OCI-LY7 (cell line): Measurements from ENCODE around the gene TSPAN11. TPM values are rescaled to one million over a fixed set of nuclear protein-coding genes. Genes with fewer than 3 reads are reported as not detected.

ENCODE experiments used
- BruUV-seq: library from RNA; stranded (reverse); fragments of 400-500 nt; replicated peaks from 2 replicates; lab custom pipeline; 2021; lab: Mats Ljungman, UMichigan
- CTCF ChIA-PET: fragments of 300-600 bp; sonication (Branson Sonifier 250); formaldehyde crosslinking; loops from one replicate; lab custom pipeline; 2022; ENCODE audit warnings: antibody characterized with exemption; ENCODE audit not compliant: unreplicated experiment; lab: Charles Lee
- POLR2A ChIA-PET: fragments of 300-600 bp; sonication (Branson Sonifier 250); formaldehyde crosslinking; loops from one replicate; lab custom pipeline; 2022; ENCODE audit warnings: antibody characterized with exemption; lab: Charles Lee
- DNase-seq: peaks from one replicate; pipeline ENCODE4 v3.0.0-alpha.2; 2015; ENCODE audit warnings: low spot score
- H2AFZ ChIP-seq: fragments of 200-600 bp; sonication (generic), shearing (Covaris generic); 2 replicates; pipeline ENCODE4 v1.6.1; 2014; ENCODE audit warnings: mild to moderate bottlenecking, antibody characterized with exemption, low read length, moderate library complexity
- H3K27ac ChIP-seq: fragments of 200-600 bp; sonication (generic); 2 replicates; pipeline ENCODE4 v1.5.1; 2014; ENCODE audit warnings: mixed run types, low read depth, mild to moderate bottlenecking, moderate library complexity, low read length, inconsistent platforms; ENCODE audit not compliant: poor library complexity, severe bottlenecking
- H3K36me3 ChIP-seq: fragments of 200-600 bp; sonication (generic); 2 replicates; pipeline ENCODE4 v1.6.1; 2014; ENCODE audit warnings: mild to moderate bottlenecking, antibody characterized with exemption, low read length, moderate library complexity, mixed read lengths; ENCODE audit not compliant: insufficient read depth
- H3K4me1 ChIP-seq: fragments of 200-600 bp; sonication (generic); 2 replicates; pipeline ENCODE4 v1.5.1; 2014; ENCODE audit warnings: mild to moderate bottlenecking, low read length; ENCODE audit not compliant: insufficient read depth, poor library complexity, severe bottlenecking
- H3K4me2 ChIP-seq: fragments of 200-600 bp; sonication (generic); 2 replicates; pipeline ENCODE4 v1.6.1; 2014; ENCODE audit warnings: mild to moderate bottlenecking, low read length
- H3K4me3 ChIP-seq: fragments of 200-600 bp; sonication (generic); 2 replicates; pipeline ENCODE4 v1.5.1; 2014; ENCODE audit warnings: mild to moderate bottlenecking, low read depth, low read length; ENCODE audit not compliant: poor library complexity, severe bottlenecking
- H3K79me2 ChIP-seq: fragments of 200-600 bp; sonication (generic); 2 replicates; pipeline ENCODE4 v1.6.1; 2016; ENCODE audit warnings: low read depth, mild to moderate bottlenecking, low read length, moderate library complexity, mixed read lengths; ENCODE audit not compliant: insufficient read depth
- H3K9me2 ChIP-seq: fragments of 200-600 bp; sonication (generic); 2 replicates; pipeline ENCODE4 v1.6.1; 2016; ENCODE audit warnings: mild to moderate bottlenecking, low read length, mixed read lengths; ENCODE audit not compliant: insufficient read depth
- H3K9me3 ChIP-seq: fragments of 200-600 bp; sonication (generic); 2 replicates; pipeline ENCODE4 v1.6.1; 2014; ENCODE audit warnings: mild to moderate bottlenecking, mixed run types, low read length, mixed read lengths
- H4K20me1 ChIP-seq: fragments of 200-600 bp; sonication (generic); 2 replicates; pipeline ENCODE4 v1.6.1; 2014; ENCODE audit warnings: mild to moderate bottlenecking, antibody characterized with exemption, low read length, moderate library complexity, mixed read lengths; ENCODE audit not compliant: insufficient read depth
- CTCF ChIP-seq: fragments of 200-600 bp; sonication (generic); conservative IDR thresholded peaks from 2 replicates; pipeline ENCODE4 v1.5.1; 2014; ENCODE audit warnings: mild to moderate bottlenecking, antibody characterized with exemption, low read length, moderate library complexity, mixed read lengths
- EZH2phosphoT487 ChIP-seq: fragments of 200-600 bp; sonication (generic); IDR thresholded peaks from 2 replicates; pipeline ENCODE4 v1.6.1; 2018; ENCODE audit warnings: low read depth, borderline replicate concordance, mild to moderate bottlenecking, mixed run types, antibody characterized with exemption, low read length, moderate library complexity, mixed read lengths
- intact Hi-C: fragments of 100-400 bp; cut with micrococcal nuclease; formaldehyde crosslinking; loops from one replicate; pipeline ENCODE4 v1.10.0; 2022; ENCODE audit not compliant: unreplicated experiment
- total RNA-seq, 2 experiments: library from RNA; depleted of rRNA in 1 of 2; stranded (reverse); fragments of >200 nt in 1 of 2; shearing (Covaris generic) in 1 of 2; gene quantifications; 2 replicates each; pipeline ENCODE4 v1.2.3, GENCODE V29; 2014 to 2022

TSPAN11 gene
- total RNA-seq, 2 experiments from 2014 or later = not detected

GRCh38 chr12:30962047-30962446 lies 35.5 kb downstream of the TSPAN11 start:
- ChIA-PET POLR2A (interaction anchor here (0.5 kb wide), 1 partner anchor 378 kb away, joined by 3 read pairs; no protein-coding TSS in a partner anchor), CTCF (no interaction called here)
- Histone ChIP-seq H3K9me2 (no peaks in the 10 kb centered on the region), H3K27ac (no peak overlapping the region), H4K20me1 (no peaks in the 10 kb centered on the region), H3K4me3 (no peak overlapping the region), H3K36me3 (no peaks in the 10 kb centered on the region), H3K4me1 (no peaks in the 10 kb centered on the region), H3K9me3 (no peaks in the 10 kb centered on the region), H3K79me2 (no peaks in the 10 kb centered on the region), H3K4me2 (no peak overlapping the region), H2AFZ (no peak overlapping the region)
- no TSS peak for BruUV-seq
- DNase-seq = no peak
- TF ChIP-seq EZH2phosphoT487 (no peak), CTCF (no peak)
- intact Hi-C loops = no loop called here

DNA sequence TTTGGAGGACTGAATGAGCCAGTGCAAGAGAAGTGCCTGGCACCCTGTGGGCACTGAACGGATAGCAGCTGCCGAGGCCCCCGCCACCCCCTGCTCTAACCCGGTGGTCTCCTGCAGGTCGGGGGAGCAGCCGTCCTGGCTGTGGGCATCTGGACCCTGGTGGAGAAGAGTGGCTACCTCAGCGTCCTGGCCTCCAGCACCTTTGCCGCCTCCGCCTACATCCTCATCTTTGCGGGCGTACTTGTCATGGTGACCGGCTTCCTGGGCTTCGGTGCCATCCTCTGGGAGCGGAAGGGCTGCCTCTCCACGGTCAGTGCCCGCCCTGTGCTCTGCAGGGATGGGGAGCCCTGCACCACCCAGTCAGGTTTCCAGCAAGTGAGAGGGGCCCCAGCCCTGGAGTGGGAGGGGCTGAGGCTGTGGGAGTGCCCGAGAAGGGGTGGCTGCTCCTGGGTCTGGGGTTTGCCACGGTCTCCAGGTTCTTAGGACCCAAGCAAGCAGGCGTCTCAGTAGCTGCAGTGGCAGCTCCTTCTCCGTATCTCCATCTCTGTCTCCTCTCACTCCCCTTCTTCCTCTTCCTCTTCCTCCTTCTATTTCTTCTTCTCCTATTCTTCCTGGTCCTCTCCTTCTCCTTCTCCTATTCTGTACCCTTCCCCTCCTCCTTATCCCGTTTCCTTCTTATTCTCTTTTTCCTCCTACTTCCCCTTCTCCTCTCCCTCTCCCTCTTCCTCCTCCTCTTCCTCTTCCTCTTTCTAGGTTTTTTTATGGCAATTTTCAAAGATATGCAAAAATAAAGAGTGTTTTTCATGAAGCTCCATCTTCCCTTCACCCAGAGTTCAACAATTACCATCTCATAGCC lies 37.4 kb downstream of the TSPAN11 start:
- TF ChIP-seq CTCF (no peak), EZH2phosphoT487 (no peak)
- no peak overlapping the region for H2AFZ ChIP-seq
- H3K4me3 ChIP-seq = no peak overlapping the region
- intact Hi-C loops = no loop called here
- CTCF ChIA-PET = no interaction called here
- BruUV-seq = no TSS peak
- POLR2A ChIA-PET = interaction anchor here (0.7 kb wide), 1 partner anchor 1467 kb away, joined by 3 read pairs; no protein-coding TSS in a partner anchor
- no peaks in the 10 kb centered on the region for H3K36me3 ChIP-seq
- H3K4me1 ChIP-seq = no peaks in the 10 kb centered on the region
- H3K79me2 ChIP-seq = no peaks in the 10 kb centered on the region
- H4K20me1 ChIP-seq = no peaks in the 10 kb centered on the region
- DNase-seq = no peak
- H3K9me2 ChIP-seq = no peaks in the 10 kb centered on the region
- H3K4me2 ChIP-seq = no peak overlapping the region
- H3K27ac ChIP-seq = no peak overlapping the region
- no peaks in the 10 kb centered on the region for H3K9me3 ChIP-seq
